Ishikawa (cell line): ENCODE data around the gene KCNJ6.

Source experiments
- CEBPB ChIP-seq: IDR thresholded peaks from 2 replicates; pipeline ENCODE4 v1.6.1; 2012
- CREB1 ChIP-seq: IDR thresholded peaks from 2 replicates; pipeline ENCODE4 v1.6.1; 2012; ENCODE audit warnings: low read depth
- EGR1 ChIP-seq: IDR thresholded peaks from 2 replicates; pipeline ENCODE4 v1.6.1; 2012
- EP300 ChIP-seq: IDR thresholded peaks from 2 replicates; pipeline ENCODE4 v1.6.1; 2012; ENCODE audit warnings: borderline replicate concordance
- FOXM1 ChIP-seq: IDR thresholded peaks from 2 replicates; pipeline ENCODE4 v1.6.1; 2012; ENCODE audit warnings: low read depth, borderline replicate concordance
- MAX ChIP-seq: IDR thresholded peaks from 2 replicates; pipeline ENCODE4 v1.6.1; 2012
- RAD21 ChIP-seq: IDR thresholded peaks from 2 replicates; pipeline ENCODE4 v1.6.1; 2012; ENCODE audit warnings: low read depth
- REST ChIP-seq: IDR thresholded peaks from 2 replicates; pipeline ENCODE4 v1.6.1; 2012; ENCODE audit warnings: low read depth, mild to moderate bottlenecking
- TAF1 ChIP-seq: IDR thresholded peaks from 2 replicates; pipeline ENCODE4 v1.6.1; 2012; ENCODE audit warnings: low read depth, mild to moderate bottlenecking
- USF1 ChIP-seq: IDR thresholded peaks from 2 replicates; pipeline ENCODE4 v1.6.1; 2012
- YY1 ChIP-seq: IDR thresholded peaks from 2 replicates; pipeline ENCODE4 v1.6.1; 2012; ENCODE audit warnings: low read depth

- TF ChIP-seq MAX (no peak), CREB1 (no peak), EP300 (no peak), TAF1 (no peak), YY1 (no peak), FOXM1 (no peak), USF1 (no peak), CEBPB (no peak), EGR1 (no peak), RAD21 (no peak), REST (no peak)
Measured at GRCh38 chr21:37665230-37666024, 250.8 kb downstream of the KCNJ6 start.
